ENCODE results near the gene HCN2. TPM values are rescaled to one million over a fixed set of nuclear protein-coding genes. Genes with fewer than 3 reads are reported as not detected.

The HCN2 gene
- total and polyA plus RNA-seq, 2 of the 13 experiments (the other 11 are each of a cell fraction or from before 2014, with no cell fraction given): 0.01 TPM; not detected in 1

DNA sequence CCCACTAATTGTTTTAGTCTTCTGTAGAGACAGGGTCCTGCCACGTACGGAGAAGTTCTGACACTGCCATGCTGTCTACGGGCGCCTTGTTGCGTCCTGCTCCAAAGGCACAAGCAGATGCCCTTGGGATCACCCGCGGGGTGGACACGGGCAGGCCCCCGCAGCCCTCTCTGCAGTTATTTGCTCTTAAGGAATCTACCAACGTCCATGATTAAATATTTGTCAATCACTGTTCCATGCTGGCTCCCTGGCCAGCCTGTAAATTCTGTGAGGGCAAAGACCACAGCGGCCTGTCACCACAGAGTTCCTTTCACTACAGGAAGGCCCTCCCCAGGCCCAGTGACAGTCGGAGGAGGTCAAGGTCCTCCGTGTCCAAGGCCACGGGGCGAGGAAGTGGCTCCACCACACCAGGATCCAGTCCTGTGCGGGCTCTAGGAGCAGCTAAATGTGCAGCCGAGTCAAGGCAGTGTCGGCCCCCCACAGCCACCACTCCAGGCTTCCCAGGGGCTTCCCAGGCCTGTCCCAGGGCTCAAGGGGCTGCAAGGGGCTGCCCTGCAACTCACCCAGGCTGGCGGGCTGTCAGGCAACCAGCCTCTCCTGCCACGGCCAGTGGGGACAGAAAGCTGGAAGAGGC is 71.2 kb downstream of the HCN2 start (continued):
- TF ChIP-seq RERE (CRISPR knock-in tag; IDR thresholded peaks at IDR 0.05; ENCODE audit: low read depth) (no peak; the same call in 1 of the 2 replicates), ATF1 (CRISPR knock-in tag; IDR thresholded peaks at IDR 0.05) (no peak), MAFG (CRISPR knock-in tag; IDR thresholded peaks at IDR 0.05) (no peak), ELF1 (CRISPR knock-in tag; IDR thresholded peaks at IDR 0.05) (peak; percentile 76), MLLT10 (CRISPR knock-in tag; IDR thresholded peaks at IDR 0.05) (0 out of 2 replicates have a peak, but pooled peaks have one; percentile 38), SSRP1 (CRISPR knock-in tag; IDR thresholded peaks at IDR 0.05) (no peak), REPIN1 (CRISPR knock-in tag; IDR thresholded peaks at IDR 0.05; ENCODE audit: borderline replicate concordance, low read depth) (peak; percentile 86; the same call in 1 of the 2 replicates), RFXAP (CRISPR knock-in tag; IDR thresholded peaks at IDR 0.05; ENCODE audit: borderline replicate concordance) (peak; percentile 52), TFDP1 (CRISPR knock-in tag; IDR thresholded peaks at IDR 0.05; ENCODE audit: borderline replicate concordance) (peak; percentile 43; the same call in 1 of the 2 replicates), PAX8 (CRISPR knock-in tag; IDR thresholded peaks at IDR 0.05; ENCODE audit: borderline replicate concordance) (no peak; the same call in 1 of the 2 replicates), SP1 (IDR thresholded peaks at IDR 0.05) (no peak), SP1 (CRISPR knock-in tag; IDR thresholded peaks at IDR 0.05) (peak; percentile 56; the same call in 1 of the 2 replicates), ZNF281 (CRISPR knock-in tag; IDR thresholded peaks at IDR 0.05; ENCODE audit: borderline replicate concordance) (no peak; the same call in 1 of the 2 replicates), ZSCAN12 (CRISPR knock-in tag; IDR thresholded peaks at IDR 0.05) (0 out of 2 replicates have a peak, but pooled peaks have one; percentile 59)

Measured in HepG2 (cell line).